Placental pericyte (primary cell): Measurements from ENCODE around the gene CCDC138. TPM values are rescaled to one million over a fixed set of nuclear protein-coding genes. Genes with fewer than 3 reads are reported as not detected.

Experiments
- small RNA-seq: library from RNA; depleted of rRNA; stranded (forward); fragments of <200 nt; gene quantifications from one replicate; pipeline ENCODE3, GENCODE V24; 2012; ENCODE audit warnings: low replicate concordance
- total RNA-seq: library from RNA; depleted of rRNA; stranded (reverse); fragments of >200 nt; gene quantifications from 2 replicates; pipeline ENCODE4 v1.2.3, GENCODE V29; 2012

The CCDC138 gene
- 3.3 and 6.6 TPM in 2 replicates for total RNA-seq

GRCh38 chr2:108786354-108787215, at the start of gene CCDC138:
Gene CCDC138, plus strand, starts transcription at chr2:108786771. Its CDS starts 52 bp downstream, at chr2:108786823.

Small RNAs within 50 kb of the gene (small RNA-seq; reads per million reads assigned to genes)
- gene AC073415.1: not detected

Other genes starting within 250 kb of the CCDC138 start
- 64.1 and 97.5 TPM in 2 replicates for gene RANBP2, start 67.3 kb upstream of the CCDC138 start, total RNA-seq
- not detected in 2 replicates for gene EDAR, start 202.4 kb downstream of the CCDC138 start, total RNA-seq